Endodermal cell (in vitro differentiated cells): Measurements from ENCODE around the gene ATP1B4. TPM values are rescaled to one million over a fixed set of nuclear protein-coding genes. Genes with fewer than 3 reads are reported as not detected.

ENCODE experiments used
- DNase-seq: peaks from one replicate; pipeline ENCODE4 v3.0.0-alpha.2; 2017
- H3K27ac ChIP-seq: 2 replicates; pipeline ENCODE4 v1.5.1; 2013; ENCODE audit warnings: mild to moderate bottlenecking, low read depth, low read length, moderate library complexity
- H3K27me3 ChIP-seq: 2 replicates; pipeline ENCODE4 v1.6.1; 2013; ENCODE audit warnings: mild to moderate bottlenecking, low read length, moderate library complexity; ENCODE audit not compliant: insufficient read depth, control insufficient read depth, poor library complexity, severe bottlenecking
- H3K36me3 ChIP-seq: 2 replicates; pipeline ENCODE4 v1.7.0; 2013; ENCODE audit warnings: mild to moderate bottlenecking, low read length, moderate library complexity; ENCODE audit not compliant: control insufficient read depth, insufficient read depth
- H3K4me1 ChIP-seq: one replicate; pipeline ENCODE4 v1.7.0; 2013; ENCODE audit warnings: low read length; ENCODE audit not compliant: control insufficient read depth, insufficient read depth
- H3K4me3 ChIP-seq: 2 replicates; pipeline ENCODE4 v1.5.1; 2013; ENCODE audit warnings: mild to moderate bottlenecking, low read length, moderate library complexity
- H3K9ac ChIP-seq: 2 replicates; pipeline ENCODE4 v1.6.1; 2013; ENCODE audit warnings: mild to moderate bottlenecking, low read length, moderate library complexity; ENCODE audit not compliant: poor library complexity, severe bottlenecking; ENCODE audit errors: extremely low read depth
- H3K9me3 ChIP-seq: 2 replicates; pipeline ENCODE4 v1.6.1; 2013; ENCODE audit warnings: mild to moderate bottlenecking, low read length, moderate library complexity; ENCODE audit not compliant: control insufficient read depth
- H3K27ac Mint-ChIP-seq: 2 replicates; pipeline ENCODE4 v1.8.0; 2020; ENCODE audit warnings: mixed read lengths
- H3K27me3 Mint-ChIP-seq: 2 replicates; pipeline ENCODE4 v1.8.0; 2021; ENCODE audit warnings: mild to moderate bottlenecking, mixed read lengths; ENCODE audit not compliant: insufficient read depth
- H3K36me3 Mint-ChIP-seq: 2 replicates; pipeline ENCODE4 v1.8.0; 2020; ENCODE audit warnings: low read depth, mixed read lengths
- H3K4me1 Mint-ChIP-seq: 2 replicates; pipeline ENCODE4 v1.8.0; 2020; ENCODE audit warnings: mixed read lengths
- H3K4me3 Mint-ChIP-seq: 2 replicates; pipeline ENCODE4 v1.8.0; 2020; ENCODE audit warnings: mild to moderate bottlenecking, moderate library complexity, mixed read lengths
- H3K9me3 Mint-ChIP-seq: 2 replicates; pipeline ENCODE4 v1.8.0; 2020; ENCODE audit warnings: mild to moderate bottlenecking, mixed read lengths
- CTCF ChIP-seq: fragments of 200-600 bp; sonication (generic); conservative IDR thresholded peaks from 2 replicates; pipeline ENCODE4 v1.5.0; 2021; ENCODE audit warnings: antibody characterized with exemption, mild to moderate bottlenecking
- WGBS, 2 experiments: methylation state at CpG; one replicate each; pipeline versions ENCODE4 v1.1.5 to v1.1.7; 2013; ENCODE audit warnings: missing lambda C conversion rate in 2 of 2, mixed read lengths in 1 of 2; ENCODE audit not compliant: insufficient coverage in 1 of 2, insufficient read length in 1 of 2; 5-methylcytosine and 5-hydroxymethylcytosine counted together
- total RNA-seq, 2 donors: library from RNA; stranded (reverse); fragmentation: NEBNext Ultra II Directional in 1 of 2; extraction: Animal tissue kit (Norgen Biotek cat#: 25700) in 1 of 2; gene quantifications; 2 replicates in 1 of 2; 3 replicates in 1 of 2; pipeline ENCODE4 v1.2.1, GENCODE V29; 2021

ATP1B4 gene
- total RNA-seq, 2 donors from 2014 or later: not detected

- Mint-ChIP-seq H3K27ac (no peak overlapping the region), H3K9me3 (peaks cover 22% of the 10 kb centered on the region), H3K36me3 (no peaks in the 10 kb centered on the region), H3K4me1 (peaks cover 2% of the 10 kb centered on the region), H3K27me3 (peaks cover 33% of the 10 kb centered on the region), H3K4me3 (no peak overlapping the region)
- 86% methylated on average over 4 of the region's 4 CpGs; no CpG with 5 or more reads in 1 of the 2 experiments for WGBS, 2 experiments
- Histone ChIP-seq H3K4me3 (no peak overlapping the region), H3K27ac (no peak overlapping the region), H3K4me1 (no peaks in the 10 kb centered on the region), H3K36me3 (no peaks in the 10 kb centered on the region), H3K9ac (no peak overlapping the region), H3K9me3 (peaks cover 3% of the 10 kb centered on the region), H3K27me3 (peaks cover 19% of the 10 kb centered on the region)
- no peak for TF ChIP-seq CTCF
- DNase-seq: no peak
Measured at GRCh38 chrX:120318411-120318810, 43.5 kb upstream of the ATP1B4 start.

- Mint-ChIP-seq H3K4me3 (no peak overlapping the region), H3K36me3 (no peaks in the 10 kb centered on the region), H3K27me3 (peaks cover 13% of the 10 kb centered on the region), H3K27ac (no peak overlapping the region), H3K9me3 (peaks cover 43% of the 10 kb centered on the region), H3K4me1 (peaks cover 2% of the 10 kb centered on the region)
- Histone ChIP-seq H3K4me3 (no peak overlapping the region), H3K27ac (no peak overlapping the region), H3K9ac (no peak overlapping the region), H3K9me3 (peaks cover 3% of the 10 kb centered on the region), H3K36me3 (no peaks in the 10 kb centered on the region), H3K27me3 (peaks cover 5% of the 10 kb centered on the region), H3K4me1 (no peaks in the 10 kb centered on the region)
- 60% methylated on average over 3 of the region's 4 CpGs; no CpG with 5 or more reads in 1 of the 2 experiments for WGBS, 2 experiments
- no peak for DNase-seq
- TF ChIP-seq CTCF: no peak
Measured at GRCh38 chrX:120321520-120322281, 40.2 kb upstream of the ATP1B4 start.

- H3K36me3 ChIP-seq: no peaks in the 10 kb centered on the region
- Mint-ChIP-seq H3K4me1 (peaks cover 3% of the 10 kb centered on the region), H3K36me3 (peaks cover 3% of the 10 kb centered on the region), H3K9me3 (peaks cover 87% of the 10 kb centered on the region), H3K27me3 (no peaks in the 10 kb centered on the region), H3K27ac (no peak overlapping the region), H3K4me3 (no peak overlapping the region)
- H3K9me3 ChIP-seq: peaks cover 36% of the 10 kb centered on the region
- TF ChIP-seq CTCF: no peak
- H3K9ac ChIP-seq: no peak overlapping the region
- no peaks in the 10 kb centered on the region for H3K4me1 ChIP-seq
- H3K27ac ChIP-seq: no peak overlapping the region
- 84% methylated on average over 2 of the region's 2 CpGs; no CpG with 5 or more reads in 1 of the 2 experiments for WGBS, 2 experiments
- no peak for DNase-seq
- H3K27me3 ChIP-seq: no peaks in the 10 kb centered on the region
- no peak overlapping the region for H3K4me3 ChIP-seq
Measured at GRCh38 chrX:120331116-120331515, 30.8 kb upstream of the ATP1B4 start.
